ENCODE measurements around the gene NBEAL2. TPM values are rescaled to one million over a fixed set of nuclear protein-coding genes. Genes with fewer than 3 reads are reported as not detected.

Gene NBEAL2
- total and polyA plus RNA-seq, 10 of the 15 experiments (the other 5 are each of a cell fraction or from before 2014, with no cell fraction given) = 0.07 to 127 (median 29.4) TPM

GRCh38 chr3:47005212-47006144, 26.0 kb downstream of the NBEAL2 start:
- CTCF ChIA-PET = interaction anchor here (1.7 kb wide), 1 partner anchor 309 kb away, joined by 3 read pairs; no protein-coding TSS in a partner anchor
- FAIRE-seq (no peak), ATAC-seq (no peak), DNase-seq (ENCODE audit: low read depth, low spot score) (no peak)
- H3K9me3 ChIP-seq (replicated peaks; ENCODE audit: control insufficient read depth, insufficient read depth, low read length) = no peaks in the 10 kb centered on the region
- H3K9ac ChIP-seq (ENCODE audit: control insufficient read depth, insufficient read depth, low read length) = no peak overlapping the region
- POLR2A ChIA-PET = no interaction called here
- 90% methylated on average over 31 of the region's 32 CpGs for WGBS (ENCODE audit: insufficient coverage, insufficient replicate concordance, low lambda C conversion rate, missing lambda C conversion rate)
- no peaks in the 10 kb centered on the region for H3K27me3 ChIP-seq (replicated peaks in 1 of 2; ENCODE audit: control insufficient read depth in 2 of 2, insufficient read depth in 2 of 2, low read length in 1 of 2)
- no peak overlapping the region for H3K4me2 ChIP-seq (ENCODE audit: control insufficient read depth, insufficient read depth)
- no peak overlapping the region for H3K4me3 ChIP-seq
- intact Hi-C loops (cut with micrococcal nuclease; ENCODE audit: unreplicated experiment) = no loop called here
- H3K36me3 ChIP-seq (ENCODE audit: control insufficient read depth in 2 of 2, insufficient read depth in 2 of 2, low read length in 1 of 2) = peaks cover 23 to 52% of the 10 kb centered on the region in 2 experiments; a peak in 3 of 4 replicates
- RAD21 ChIA-PET (ENCODE audit: unreplicated experiment) = no interaction called here
- no peak overlapping the region for H3K27ac ChIP-seq (ENCODE audit: control insufficient read depth, insufficient read depth)
- SMC1A ChIA-PET (ENCODE audit: uncharacterized antibody, unreplicated experiment) = interaction anchor here (0.6 to 1.0 kb wide), 2 partner anchors 15 to 216 kb away, joined by 3 read pairs; no protein-coding TSS in a partner anchor
- in situ Hi-C loops (cut with MboI) = no loop called here
- H3K4me1 ChIP-seq (ENCODE audit: control insufficient read depth, insufficient read depth, low read length) = peaks cover 5% of the 10 kb centered on the region; the same call in 1 of the 2 replicates
- TF ChIP-seq POLR2A (IDR thresholded peaks at IDR 0.05; ENCODE audit: low read depth, low read length) (peak; percentile 18; the same call in 1 of the 2 replicates), CREB1 (IDR thresholded peaks at IDR 0.05; ENCODE audit: low read depth) (no peak)
- H2AFZ ChIP-seq (ENCODE audit: control insufficient read depth, low read depth, low read length) = no peak overlapping the region
- TSS peak; percentile 32 for BruUV-seq (replicated peaks)
- no peaks in the 10 kb centered on the region for H3K79me2 ChIP-seq (ENCODE audit: control insufficient read depth, insufficient read depth, low read length)
- H4K20me1 ChIP-seq (ENCODE audit: control insufficient read depth, insufficient read depth) = no peaks in the 10 kb centered on the region

DNA sequence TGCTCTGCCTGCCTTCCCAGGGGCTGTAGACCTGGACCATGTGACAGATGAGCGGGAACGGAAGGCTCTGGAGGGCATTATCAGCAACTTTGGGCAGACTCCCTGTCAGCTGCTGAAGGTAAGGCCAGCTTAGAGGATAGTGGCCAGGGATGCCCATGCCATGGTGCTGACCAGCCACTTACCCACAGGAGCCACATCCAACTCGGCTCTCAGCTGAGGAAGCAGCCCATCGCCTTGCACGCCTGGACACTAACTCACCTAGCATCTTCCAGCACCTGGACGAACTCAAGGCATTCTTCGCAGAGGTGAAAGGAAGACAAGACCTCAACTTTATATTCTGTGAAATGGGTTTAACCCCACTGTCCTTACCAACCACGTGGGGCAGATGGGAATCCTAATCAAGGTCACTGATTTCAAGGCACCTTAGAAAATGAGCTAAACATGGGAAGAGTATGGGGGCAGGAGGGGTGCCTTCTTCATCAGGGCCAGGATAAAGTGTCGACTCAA, 26.7 kb downstream of the NBEAL2 start:
- DNase-seq (ENCODE audit: low read depth, low spot score) (no peak), FAIRE-seq (no peak), ATAC-seq (no peak)
- Histone ChIP-seq H3K79me2 (ENCODE audit: control insufficient read depth, insufficient read depth, low read length) (no peaks in the 10 kb centered on the region), H3K36me3 (ENCODE audit: control insufficient read depth in 2 of 2, insufficient read depth in 2 of 2, low read length in 1 of 2) (peaks cover 21 to 49% of the 10 kb centered on the region in 2 experiments; a peak in 3 of 4 replicates), H4K20me1 (ENCODE audit: control insufficient read depth, insufficient read depth) (no peaks in the 10 kb centered on the region), H3K4me1 (ENCODE audit: control insufficient read depth, insufficient read depth, low read length) (peaks cover 5% of the 10 kb centered on the region; the same call in 1 of the 2 replicates), H3K27me3 (replicated peaks in 1 of 2; ENCODE audit: control insufficient read depth in 2 of 2, insufficient read depth in 2 of 2, low read length in 1 of 2) (no peaks in the 10 kb centered on the region), H3K9me3 (replicated peaks; ENCODE audit: control insufficient read depth, insufficient read depth, low read length) (no peaks in the 10 kb centered on the region), H3K4me3 (no peak overlapping the region), H3K9ac (ENCODE audit: control insufficient read depth, insufficient read depth, low read length) (no peak overlapping the region), H3K4me2 (ENCODE audit: control insufficient read depth, insufficient read depth) (no peak overlapping the region), H3K27ac (ENCODE audit: control insufficient read depth, insufficient read depth) (no peak overlapping the region), H2AFZ (ENCODE audit: control insufficient read depth, low read depth, low read length) (no peak overlapping the region)
- BruUV-seq (replicated peaks) = no TSS peak
- ChIA-PET SMC1A (ENCODE audit: uncharacterized antibody, unreplicated experiment) (interaction anchor here (1.0 kb wide), 1 partner anchor 14 kb away, joined by 3 read pairs; no protein-coding TSS in a partner anchor), RAD21 (ENCODE audit: unreplicated experiment) (no interaction called here), POLR2A (no interaction called here), CTCF (interaction anchor here (1.7 kb wide), 1 partner anchor 308 kb away, joined by 3 read pairs; no protein-coding TSS in a partner anchor)
- intact Hi-C loops (cut with micrococcal nuclease; ENCODE audit: unreplicated experiment) = no loop called here
- 92% methylated on average over 9 of the region's 9 CpGs for WGBS (ENCODE audit: insufficient coverage, insufficient replicate concordance, low lambda C conversion rate, missing lambda C conversion rate)
- in situ Hi-C loops (cut with MboI) = no loop called here
- TF ChIP-seq, protein P1, sequence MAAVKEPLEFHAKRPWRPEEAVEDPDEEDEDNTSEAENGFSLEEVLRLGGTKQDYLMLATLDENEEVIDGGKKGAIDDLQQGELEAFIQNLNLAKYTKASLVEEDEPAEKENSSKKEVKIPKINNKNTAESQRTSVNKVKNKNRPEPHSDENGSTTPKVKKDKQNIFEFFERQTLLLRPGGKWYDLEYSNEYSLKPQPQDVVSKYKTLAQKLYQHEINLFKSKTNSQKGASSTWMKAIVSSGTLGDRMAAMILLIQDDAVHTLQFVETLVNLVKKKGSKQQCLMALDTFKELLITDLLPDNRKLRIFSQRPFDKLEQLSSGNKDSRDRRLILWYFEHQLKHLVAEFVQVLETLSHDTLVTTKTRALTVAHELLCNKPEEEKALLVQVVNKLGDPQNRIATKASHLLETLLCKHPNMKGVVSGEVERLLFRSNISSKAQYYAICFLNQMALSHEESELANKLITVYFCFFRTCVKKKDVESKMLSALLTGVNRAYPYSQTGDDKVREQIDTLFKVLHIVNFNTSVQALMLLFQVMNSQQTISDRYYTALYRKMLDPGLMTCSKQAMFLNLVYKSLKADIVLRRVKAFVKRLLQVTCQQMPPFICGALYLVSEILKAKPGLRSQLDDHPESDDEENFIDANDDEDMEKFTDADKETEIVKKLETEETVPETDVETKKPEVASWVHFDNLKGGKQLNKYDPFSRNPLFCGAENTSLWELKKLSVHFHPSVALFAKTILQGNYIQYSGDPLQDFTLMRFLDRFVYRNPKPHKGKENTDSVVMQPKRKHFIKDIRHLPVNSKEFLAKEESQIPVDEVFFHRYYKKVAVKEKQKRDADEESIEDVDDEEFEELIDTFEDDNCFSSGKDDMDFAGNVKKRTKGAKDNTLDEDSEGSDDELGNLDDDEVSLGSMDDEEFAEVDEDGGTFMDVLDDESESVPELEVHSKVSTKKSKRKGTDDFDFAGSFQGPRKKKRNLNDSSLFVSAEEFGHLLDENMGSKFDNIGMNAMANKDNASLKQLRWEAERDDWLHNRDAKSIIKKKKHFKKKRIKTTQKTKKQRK (IDR thresholded peaks at IDR 0.05; ENCODE audit: low read depth, low read length) = no peak
- no peak for TF ChIP-seq SREBF2 (IDR thresholded peaks at IDR 0.05; ENCODE audit: low read length)
- no peak for TF ChIP-seq NFYB (IDR thresholded peaks at IDR 0.05; ENCODE audit: insufficient read depth, low read depth, low read length)
- TF ChIP-seq E2F4 (IDR thresholded peaks at IDR 0.05; ENCODE audit: low read depth, low read length) = no peak
- TF ChIP-seq IRF3 (IDR thresholded peaks at IDR 0.05) = no peak
- TF ChIP-seq RUNX3 (IDR thresholded peaks at IDR 0.05; ENCODE audit: low read length) = no peak
- TF ChIP-seq RAD51 (IDR thresholded peaks at IDR 0.05) = no peak

All from GM12878 (cell line).